PFSK-1 (cell line): ENCODE data around the gene S100A12.

Source experiments
- FOXP2 ChIP-seq: optimal IDR thresholded peaks from 2 replicates; pipeline ENCODE3; 2011; ENCODE audit warnings: borderline replicate concordance, control low read depth, inconsistent platforms; ENCODE audit not compliant: insufficient read depth; ENCODE audit errors: extremely low read length, extremely low read depth
- POLR2AphosphoS5 ChIP-seq: IDR thresholded peaks from 2 replicates; pipeline ENCODE4 v1.6.1; 2012; ENCODE audit warnings: low read depth, mild to moderate bottlenecking, control low read depth, low read length, moderate library complexity
- SIN3A ChIP-seq: IDR thresholded peaks from 2 replicates; pipeline ENCODE4 v1.6.1; 2012; ENCODE audit warnings: mild to moderate bottlenecking, low read length, moderate library complexity, borderline replicate concordance; ENCODE audit not compliant: insufficient read depth
- TAF1 ChIP-seq: IDR thresholded peaks from 2 replicates; pipeline ENCODE4 v1.6.1; 2012; ENCODE audit warnings: low read length, control low read depth, borderline replicate concordance; ENCODE audit not compliant: insufficient read depth
- TF ChIP-seq, protein P1 (sequence below), 2 experiments: IDR thresholded peaks; 2 replicates each; pipeline versions ENCODE4 v1.6.1 to v1.8.0; 2011 to 2012; ENCODE audit warnings: low read depth in 2 of 2, low read length in 2 of 2, control low read depth in 1 of 2, inconsistent platforms in 1 of 2, mild to moderate bottlenecking in 1 of 2, moderate library complexity in 1 of 2; ENCODE audit not compliant: insufficient read depth in 1 of 2

The S100A12 gene

DNA sequence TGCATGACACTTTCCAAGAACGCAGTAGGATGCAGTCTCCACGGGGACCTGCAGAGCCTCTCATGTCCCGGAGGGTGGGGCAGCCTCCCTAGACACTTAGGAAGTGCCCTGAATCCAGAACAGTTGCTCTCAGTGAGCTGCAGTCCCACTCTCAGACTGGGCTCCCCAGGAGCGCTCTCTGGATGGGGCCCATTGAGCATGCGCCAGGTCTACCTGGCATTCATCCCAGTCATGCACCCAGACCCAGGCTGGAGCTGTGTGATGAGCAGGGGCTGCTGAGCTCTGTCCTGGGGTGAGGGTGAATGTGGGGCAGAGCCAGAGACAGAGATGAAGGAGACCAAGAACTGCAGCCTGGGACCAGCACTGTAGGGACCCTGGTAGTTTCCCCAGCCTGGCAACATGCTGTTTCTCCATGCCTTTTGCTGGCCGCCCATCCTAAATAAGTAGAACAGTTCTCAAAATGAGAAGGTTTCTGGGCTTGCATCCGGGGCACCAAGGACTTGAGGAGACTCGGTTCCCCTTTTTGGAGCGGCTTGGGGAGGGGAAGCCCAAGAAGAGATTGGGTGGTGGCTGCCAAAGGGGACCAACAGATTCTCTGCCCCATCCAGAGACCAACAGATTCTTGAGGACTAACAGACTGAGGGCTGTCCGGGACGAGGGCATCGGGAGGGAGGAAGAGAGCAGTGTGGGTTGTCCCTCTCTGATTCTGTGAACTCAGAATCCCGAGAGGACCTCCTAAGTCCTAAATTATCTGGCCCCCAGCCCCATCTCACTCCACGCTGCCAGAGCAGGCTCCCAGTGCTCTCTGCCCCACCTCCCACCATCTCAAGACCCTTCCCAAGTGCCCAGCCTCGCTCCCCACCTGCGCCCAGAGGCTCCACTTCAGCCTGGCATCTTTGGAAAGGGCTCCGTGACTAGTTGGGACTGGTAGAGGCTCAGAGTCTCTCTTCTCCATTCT is 25.8 kb downstream of the S100A12 start:
- TF ChIP-seq SIN3A = no peak
- TF ChIP-seq TAF1 = no peak
- TF ChIP-seq FOXP2 = no peak
- no peak for TF ChIP-seq POLR2AphosphoS5
- TF ChIP-seq, protein P1, sequence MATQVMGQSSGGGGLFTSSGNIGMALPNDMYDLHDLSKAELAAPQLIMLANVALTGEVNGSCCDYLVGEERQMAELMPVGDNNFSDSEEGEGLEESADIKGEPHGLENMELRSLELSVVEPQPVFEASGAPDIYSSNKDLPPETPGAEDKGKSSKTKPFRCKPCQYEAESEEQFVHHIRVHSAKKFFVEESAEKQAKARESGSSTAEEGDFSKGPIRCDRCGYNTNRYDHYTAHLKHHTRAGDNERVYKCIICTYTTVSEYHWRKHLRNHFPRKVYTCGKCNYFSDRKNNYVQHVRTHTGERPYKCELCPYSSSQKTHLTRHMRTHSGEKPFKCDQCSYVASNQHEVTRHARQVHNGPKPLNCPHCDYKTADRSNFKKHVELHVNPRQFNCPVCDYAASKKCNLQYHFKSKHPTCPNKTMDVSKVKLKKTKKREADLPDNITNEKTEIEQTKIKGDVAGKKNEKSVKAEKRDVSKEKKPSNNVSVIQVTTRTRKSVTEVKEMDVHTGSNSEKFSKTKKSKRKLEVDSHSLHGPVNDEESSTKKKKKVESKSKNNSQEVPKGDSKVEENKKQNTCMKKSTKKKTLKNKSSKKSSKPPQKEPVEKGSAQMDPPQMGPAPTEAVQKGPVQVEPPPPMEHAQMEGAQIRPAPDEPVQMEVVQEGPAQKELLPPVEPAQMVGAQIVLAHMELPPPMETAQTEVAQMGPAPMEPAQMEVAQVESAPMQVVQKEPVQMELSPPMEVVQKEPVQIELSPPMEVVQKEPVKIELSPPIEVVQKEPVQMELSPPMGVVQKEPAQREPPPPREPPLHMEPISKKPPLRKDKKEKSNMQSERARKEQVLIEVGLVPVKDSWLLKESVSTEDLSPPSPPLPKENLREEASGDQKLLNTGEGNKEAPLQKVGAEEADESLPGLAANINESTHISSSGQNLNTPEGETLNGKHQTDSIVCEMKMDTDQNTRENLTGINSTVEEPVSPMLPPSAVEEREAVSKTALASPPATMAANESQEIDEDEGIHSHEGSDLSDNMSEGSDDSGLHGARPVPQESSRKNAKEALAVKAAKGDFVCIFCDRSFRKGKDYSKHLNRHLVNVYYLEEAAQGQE (IDR thresholded peaks at IDR 0.05; ENCODE audit: insufficient read depth in 1 of 2, low read depth in 2 of 2, low read length in 2 of 2) = no peak

DNA sequence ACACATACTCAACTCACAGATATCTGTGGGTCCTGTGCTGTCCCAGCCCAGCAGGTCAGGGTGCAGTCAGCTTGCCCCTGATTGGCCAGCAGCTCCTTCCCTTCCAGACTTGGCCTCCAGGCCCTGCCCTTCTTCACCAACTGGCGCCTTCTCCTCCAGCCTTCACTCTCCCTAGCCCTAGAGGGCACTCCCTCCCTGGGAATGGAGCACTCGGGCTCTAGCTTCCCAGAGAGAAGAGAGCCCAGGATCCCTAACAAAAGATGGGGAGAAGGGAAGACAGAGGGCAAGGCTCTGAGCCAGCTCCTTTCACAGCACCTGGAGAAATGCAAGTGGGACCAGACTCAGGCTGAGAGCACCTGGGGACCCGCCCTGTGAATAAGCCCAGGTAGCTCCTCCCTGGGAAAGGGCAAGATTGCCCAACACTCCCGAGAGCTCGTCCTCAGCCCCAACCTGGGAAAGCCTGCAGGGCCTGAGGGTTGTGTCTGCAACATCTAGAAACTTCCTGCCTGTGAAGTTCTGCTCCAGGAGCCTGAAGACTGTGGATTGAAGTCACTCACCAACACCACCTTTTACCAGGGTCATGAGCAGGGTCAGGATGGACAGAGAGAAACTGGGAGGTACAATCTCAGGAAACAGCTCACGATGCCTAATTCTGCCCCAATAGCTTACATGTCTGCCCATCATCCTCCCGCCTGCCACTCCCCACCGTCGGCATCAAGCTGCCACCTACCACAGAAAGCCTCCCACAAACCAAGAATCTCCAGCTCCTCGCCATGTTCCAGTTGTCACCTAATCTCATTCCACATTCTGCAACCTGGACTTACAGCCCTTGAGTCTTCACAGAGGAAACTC is 26.7 kb downstream of the S100A12 start, which contains the start of gene PGLYRP4:
PGLYRP4 (minus strand) TSS at position 331 of the 852 bp plus-strand sequence. CDS start 909 bp downstream, outside the sequence.
- TF ChIP-seq, protein P1 (IDR thresholded peaks at IDR 0.05; ENCODE audit: insufficient read depth in 1 of 2, low read depth in 2 of 2, low read length in 2 of 2) = no peak
- TF ChIP-seq FOXP2 = no peak
- no peak for TF ChIP-seq SIN3A
- TF ChIP-seq TAF1 = no peak
- no peak for TF ChIP-seq POLR2AphosphoS5

DNA sequence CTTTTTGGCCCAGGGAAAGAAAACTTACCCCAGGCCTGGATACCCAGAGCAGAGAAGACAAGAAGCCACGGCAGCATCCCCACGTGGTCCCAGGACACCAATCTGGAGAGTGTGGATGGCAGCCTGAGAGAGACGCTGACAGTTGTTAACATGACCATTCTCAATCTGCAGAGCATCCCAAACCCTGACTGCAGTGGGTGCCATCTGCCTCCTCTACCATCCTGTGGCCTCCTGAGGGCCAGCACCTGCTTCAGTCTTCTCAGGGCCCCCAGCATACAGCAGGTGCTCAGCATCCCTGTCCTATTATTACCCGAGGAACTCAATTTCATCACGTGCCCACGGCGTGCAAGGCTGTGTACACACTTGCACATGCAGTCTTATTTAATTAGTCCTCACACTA is 27.6 kb downstream of the S100A12 start:
- TF ChIP-seq SIN3A (no peak), POLR2AphosphoS5 (no peak), FOXP2 (no peak)
- TF ChIP-seq, protein P1 (IDR thresholded peaks at IDR 0.05; ENCODE audit: insufficient read depth in 1 of 2, low read depth in 2 of 2, low read length in 2 of 2) = no peak

DNA sequence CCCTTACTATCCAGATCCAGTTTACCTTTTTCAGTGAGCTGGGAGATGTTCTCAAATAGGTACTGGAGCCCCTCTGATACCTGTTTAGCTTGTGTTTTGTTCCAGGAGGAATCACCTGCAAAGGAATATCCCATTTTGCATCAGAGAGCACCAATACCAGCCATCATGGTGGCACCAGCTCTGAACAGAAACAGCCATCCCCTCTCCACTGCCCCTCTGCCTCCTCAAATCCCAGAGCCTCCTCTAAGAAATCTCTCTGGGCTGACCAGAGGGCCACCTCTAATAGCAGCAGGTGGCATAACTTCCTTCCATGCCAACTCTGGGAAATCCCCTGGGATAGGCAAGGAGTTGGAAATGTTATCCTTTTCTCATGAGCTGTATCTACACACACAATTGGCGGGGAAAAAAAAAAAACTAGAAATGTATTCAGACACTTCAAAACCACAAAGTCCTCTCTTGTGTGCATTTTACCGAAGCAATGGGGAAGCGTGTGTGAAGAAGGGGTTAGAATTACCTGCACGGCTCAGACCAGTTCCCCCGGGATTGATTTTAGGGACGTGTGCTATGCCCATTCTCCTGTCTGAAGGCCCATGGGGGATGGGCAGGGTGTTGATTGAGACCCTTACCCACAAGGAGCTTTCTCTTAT is 29.2 kb downstream of the S100A12 start:
- TF ChIP-seq POLR2AphosphoS5 (no peak), TAF1 (no peak), FOXP2 (no peak), SIN3A (no peak)
- TF ChIP-seq, protein P1 (IDR thresholded peaks at IDR 0.05; ENCODE audit: insufficient read depth in 1 of 2, low read depth in 2 of 2, low read length in 2 of 2) = no peak
